HG03460 (cell line): ENCODE measurements around the gene ATP5ME.
"Not testable (repeated sequence)": the region's sequence is repeated elsewhere in the genome, so short reads cannot be mapped to it uniquely, and the experiment has no call there.

Experiments used
- ATAC-seq: cut with Tn5 transposase; IDR thresholded peaks from one replicate; pipeline ENCODE4 v1.9.1; 2021; ENCODE audit not compliant: unreplicated experiment

ATP5ME gene

DNA sequence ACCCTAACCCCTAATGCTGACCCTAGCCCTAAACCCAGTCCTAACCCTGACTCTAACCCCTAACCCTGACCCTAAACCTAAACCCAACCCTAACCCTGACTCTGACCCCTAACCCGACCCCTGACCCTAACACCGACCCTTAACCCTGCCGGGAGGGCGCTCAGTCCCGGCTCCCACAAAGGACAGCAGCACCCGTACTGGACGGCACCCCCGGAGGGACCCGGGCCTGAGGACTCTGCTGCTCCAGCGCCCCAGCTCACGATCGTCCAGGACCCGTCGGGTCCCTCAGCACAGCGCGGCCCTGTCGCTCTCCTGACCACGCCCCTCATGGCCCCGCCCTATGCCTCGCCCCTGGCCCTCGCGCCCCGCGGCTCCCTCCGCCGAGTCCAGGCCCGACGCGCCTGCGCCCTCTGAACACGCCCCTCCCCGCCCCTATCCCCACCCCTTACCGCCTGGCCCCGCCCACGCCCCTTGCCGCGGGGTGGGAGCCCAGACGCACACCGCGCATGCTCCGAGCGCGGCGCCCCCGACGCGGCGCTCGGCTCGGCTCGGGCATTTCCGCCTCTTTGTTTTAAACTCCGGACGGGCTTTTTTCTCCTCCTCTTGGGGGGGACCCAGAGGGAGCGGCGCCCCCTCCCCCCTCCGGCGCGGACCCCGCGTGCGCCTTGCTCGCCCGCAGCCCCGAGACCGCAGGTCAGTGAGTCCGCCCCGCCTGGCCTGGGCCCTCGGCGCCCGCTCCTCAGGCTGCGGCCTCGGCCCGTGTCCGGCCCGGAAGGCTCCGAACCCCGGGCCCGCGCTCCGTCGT is 31.4 kb upstream of the ATP5ME start, which contains the start of gene PCGF3:
TSS of gene PCGF3 (plus strand) at position 555 of the 805 bp plus-strand sequence. CDS start 27,849 bp downstream, outside the sequence.
- ATAC-seq = peak; percentile 88

DNA sequence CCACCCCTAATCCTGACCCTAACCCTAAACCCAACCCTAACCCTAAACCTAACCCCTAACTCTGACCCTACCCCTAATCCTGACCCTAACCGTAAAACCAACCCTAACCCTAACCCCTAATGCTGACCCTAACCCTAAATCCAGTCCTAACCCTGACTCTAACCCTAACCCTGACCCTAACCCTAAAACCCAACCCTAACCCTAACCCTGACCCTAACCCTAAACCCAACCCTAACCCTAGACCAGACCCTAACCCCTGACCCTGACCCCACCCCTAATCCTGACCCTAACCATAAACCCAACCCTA is 30.8 kb upstream of the ATP5ME start:
- ATAC-seq = no peak

DNA sequence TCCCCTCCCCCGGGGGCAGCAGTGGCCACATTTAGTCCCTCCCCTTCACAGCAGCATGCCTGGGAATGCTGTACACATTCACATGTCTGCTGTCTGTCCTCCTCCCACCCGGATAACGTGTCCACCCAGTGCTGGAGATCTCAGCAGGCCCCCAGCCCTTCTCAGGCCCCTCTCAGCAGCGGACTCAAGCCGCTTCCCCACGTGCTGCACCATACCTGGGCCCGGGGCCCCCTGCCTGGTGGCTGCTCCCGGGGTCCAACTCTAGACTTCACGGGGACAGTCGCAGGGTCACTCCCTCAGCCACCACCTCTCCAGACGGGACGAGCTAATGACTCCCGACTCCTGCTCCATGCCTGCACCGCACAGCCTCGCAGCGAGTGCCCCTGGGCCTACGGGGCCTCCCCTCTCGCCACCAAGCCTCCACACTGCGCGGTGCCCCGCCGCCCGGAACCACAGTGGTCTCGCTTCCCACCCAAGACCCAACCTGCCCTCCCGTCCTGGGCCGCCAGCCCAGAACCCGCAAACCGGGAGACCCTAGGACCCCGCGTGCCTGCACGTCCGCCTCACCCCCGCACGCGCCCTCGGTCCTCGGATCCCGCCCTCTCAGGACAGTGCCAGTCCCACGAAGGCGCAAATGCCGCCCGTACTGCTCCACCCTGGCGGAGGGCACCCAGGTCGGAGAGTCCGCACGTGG is 30.3 kb upstream of the ATP5ME start:
- no peak for ATAC-seq

DNA sequence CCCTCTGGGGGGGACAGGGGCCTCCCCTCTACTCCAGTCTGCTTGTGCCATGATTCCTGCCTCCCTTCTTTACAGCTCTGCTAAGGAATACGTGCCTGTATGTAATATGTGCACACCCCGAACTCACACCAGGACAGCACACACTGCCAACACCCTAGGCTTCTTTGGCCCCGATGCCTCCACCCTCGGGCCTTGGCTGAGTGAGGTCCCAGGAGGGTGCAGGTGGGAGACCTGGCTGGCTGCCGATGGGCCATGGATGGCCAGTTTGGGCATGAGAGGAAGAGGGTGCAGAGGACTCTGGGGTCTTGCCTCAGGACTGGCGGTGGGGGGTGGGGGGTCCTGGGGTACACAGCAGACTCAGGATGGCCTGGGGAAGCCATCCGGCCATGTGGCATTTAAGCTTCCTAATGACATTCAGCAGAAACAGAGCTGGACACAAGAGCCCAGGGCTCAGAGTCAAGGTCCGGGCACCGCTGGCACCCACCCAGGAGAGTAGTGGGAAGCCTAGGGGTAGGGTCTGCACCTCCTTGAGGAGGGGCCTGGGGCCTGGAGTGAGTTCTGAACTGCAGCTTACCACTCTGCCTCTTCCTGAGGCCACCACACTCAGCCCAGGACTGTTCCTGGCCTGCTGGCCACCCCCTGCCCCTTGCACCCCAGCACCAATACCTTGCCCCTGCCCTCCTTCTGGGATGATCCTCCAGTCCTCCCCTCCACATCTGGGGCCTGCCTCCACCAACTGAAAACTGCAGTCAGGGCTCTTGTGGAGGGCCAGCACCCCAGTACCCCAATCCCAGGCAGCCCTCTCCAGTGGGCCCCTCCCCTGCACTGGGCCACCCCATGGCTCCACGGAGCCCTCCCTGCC is 29.5 kb upstream of the ATP5ME start:
- ATAC-seq = no peak

GRCh38 chr4:702618-703048 is 28.6 kb upstream of the ATP5ME start:
- no peak for ATAC-seq

DNA sequence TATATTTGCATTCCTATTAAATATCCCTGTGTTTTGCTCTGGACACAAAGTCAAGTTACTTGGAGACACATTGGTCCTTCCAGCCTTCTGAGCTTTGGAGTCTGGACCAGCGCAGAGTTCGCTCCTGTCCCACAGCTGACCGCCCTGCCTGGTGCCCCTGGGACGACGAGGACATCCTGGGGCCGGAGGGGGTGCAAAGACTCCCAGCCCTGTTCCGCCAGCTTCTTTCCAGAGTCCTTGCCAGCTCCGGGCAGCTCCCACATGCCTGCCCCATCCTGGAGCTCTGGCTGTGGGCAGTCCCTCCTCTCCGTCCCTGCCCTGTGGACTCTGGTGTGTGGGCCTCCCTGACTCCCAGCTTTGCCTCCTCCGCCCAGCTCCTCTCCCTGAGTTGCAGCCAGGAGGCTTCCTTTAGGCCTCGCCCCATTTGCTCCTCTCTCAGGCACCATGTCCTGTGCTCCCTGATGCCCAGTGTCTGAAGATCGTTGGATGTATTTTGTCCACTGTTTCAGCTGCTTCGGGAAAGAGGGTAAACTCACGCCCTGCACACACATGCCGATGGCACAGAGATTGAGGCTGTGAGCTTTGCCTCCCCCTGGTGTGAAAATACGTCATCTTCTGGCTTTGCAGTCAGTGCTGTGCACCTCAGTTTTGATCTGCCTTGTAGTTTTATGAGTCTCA is 26.6 kb upstream of the ATP5ME start:
- no peak for ATAC-seq

DNA sequence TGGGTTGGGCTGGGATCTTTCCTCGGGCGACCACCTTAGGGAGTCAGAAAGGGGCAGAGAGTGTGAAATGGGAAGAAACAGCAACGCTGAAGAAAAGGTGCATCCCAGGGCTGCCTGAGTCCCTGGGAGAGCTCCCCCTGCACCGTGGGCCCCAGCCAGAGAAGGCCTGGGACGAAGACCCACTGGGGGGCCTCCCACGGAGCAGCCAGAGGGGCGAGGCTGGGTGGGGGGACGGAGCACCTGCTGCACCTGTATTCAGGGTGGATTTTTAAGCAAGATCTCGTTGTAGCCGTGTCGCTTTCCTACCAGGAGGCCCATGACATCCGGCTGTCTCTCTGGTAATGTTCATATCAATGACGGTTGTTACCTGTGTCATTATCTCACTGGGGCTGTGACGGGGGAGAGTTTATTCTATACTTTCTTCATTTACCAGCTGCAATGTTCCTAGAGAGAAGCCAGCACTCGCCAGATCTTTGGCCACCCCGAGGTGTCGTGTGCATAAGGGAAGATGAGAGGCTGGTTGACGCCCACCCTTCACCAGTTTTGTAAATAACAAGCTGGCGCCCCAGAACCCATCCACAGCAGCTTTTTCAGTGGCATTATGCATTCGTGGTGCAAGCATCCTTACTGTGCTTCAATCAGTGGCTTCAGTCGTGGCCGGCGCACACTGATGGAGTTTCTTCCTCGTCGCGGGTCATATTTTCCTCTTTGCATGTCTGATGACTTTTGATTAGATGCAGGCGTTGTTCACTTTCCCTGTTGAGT is 25.9 kb upstream of the ATP5ME start:
- ATAC-seq = no peak

DNA sequence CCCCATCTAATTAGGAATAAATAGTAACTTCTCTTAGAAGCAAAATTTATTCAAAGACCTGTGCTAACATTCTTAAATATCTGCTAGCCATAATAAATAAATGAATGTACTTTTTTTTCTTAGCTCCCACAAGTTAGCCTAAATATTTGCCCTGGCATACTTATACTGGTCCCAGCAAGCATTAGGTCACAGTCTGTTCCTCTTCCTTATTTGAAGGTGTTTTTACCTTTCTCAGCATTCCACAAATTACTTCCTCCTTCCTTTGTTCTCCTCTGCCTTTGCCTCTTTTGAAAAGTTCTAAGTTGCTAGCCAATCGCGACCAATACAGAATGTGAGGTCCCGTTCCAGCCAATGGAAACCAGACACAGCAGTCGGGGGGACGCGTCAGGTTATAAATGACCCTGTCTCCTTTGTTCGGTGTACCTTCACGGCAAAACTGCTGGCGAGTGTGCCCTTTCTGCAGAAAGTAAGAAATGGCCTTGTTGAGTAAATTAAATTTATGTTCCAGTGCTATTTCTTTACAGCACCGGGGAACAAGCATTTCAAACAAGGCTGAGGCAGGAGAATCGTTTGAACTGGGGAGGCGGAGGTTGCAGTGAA is 20.4 kb upstream of the ATP5ME start:
- not testable (repeated sequence) for ATAC-seq

GRCh38 chr4:692771-693554 is 18.9 kb upstream of the ATP5ME start:
- ATAC-seq = no peak

GRCh38 chr4:689723-690122 is 15.6 kb upstream of the ATP5ME start:
- no peak for ATAC-seq

- no peak for ATAC-seq
These were observed 15.0 kb upstream of the ATP5ME start, which contains the start of gene SLC49A3 for GRCh38 chr4:688854-689681. TSS of gene SLC49A3 (minus strand) at chr4:689151. CDS start at chr4:689127, 24 bp downstream.

- ATAC-seq = no peak
These were observed 14.1 kb upstream of the ATP5ME start for GRCh38 chr4:687971-688853.

DNA sequence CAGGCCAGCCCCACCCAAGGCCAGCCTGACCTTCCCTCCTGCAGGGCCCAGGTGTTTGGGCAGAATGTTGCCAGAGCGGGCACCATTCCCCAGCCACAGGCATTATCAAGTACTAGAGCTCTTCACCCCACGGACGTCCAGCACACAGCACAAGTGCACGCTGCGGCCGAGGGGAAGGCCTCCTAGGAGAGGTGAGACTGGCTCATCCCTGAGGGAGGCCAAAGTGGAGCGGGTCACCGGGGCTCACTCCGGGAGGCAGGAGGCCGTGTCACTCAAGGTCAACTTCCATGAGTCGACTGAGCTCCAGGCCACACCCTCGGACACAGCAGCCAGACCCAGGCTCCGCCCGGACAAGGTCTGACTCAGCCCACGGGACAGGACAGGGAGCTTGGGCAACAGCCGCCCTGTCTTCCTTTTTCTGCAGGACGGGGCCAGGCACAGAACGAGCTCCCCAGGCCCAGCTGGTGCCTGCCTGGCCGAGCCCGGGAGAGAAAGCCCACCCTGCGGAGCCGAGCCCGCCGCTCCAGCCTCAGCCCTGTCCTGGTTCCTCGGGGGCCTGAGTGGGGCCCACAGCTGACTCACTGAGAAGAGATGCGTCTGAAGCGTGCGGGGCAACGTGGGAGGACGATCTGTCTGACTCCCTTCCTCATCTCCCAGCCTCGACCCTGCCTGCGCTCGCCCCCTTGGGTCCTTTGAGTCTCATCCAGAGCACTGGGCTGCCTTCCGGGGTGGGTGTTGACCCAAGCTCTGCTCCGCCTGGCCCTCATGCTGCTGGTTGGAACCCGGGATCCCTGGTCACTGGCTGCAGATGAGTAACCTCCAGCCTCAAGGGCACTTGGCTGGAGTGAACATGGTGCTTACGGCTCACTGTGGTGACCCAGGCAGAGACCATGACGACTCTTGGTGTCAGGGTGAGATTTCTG is 13.2 kb upstream of the ATP5ME start:
- no peak for ATAC-seq

- ATAC-seq = no peak
These were observed 12.5 kb upstream of the ATP5ME start for GRCh38 chr4:686413-687040.

GRCh38 chr4:685679-686412 is 11.8 kb upstream of the ATP5ME start:
- no peak for ATAC-seq
